Stimulated activated CD8-positive, alpha-beta memory T cell treated with anti-CD3 and anti-CD28 coated beads, Interleukin-7, amount 100 ng/mL, for 4 hours (primary cell): ENCODE results near the gene GJB1.
"Not testable (repeated sequence)": the region's sequence is repeated elsewhere in the genome, so short reads cannot be mapped to it uniquely, and the experiment has no call there.

Experiments used
- DNase-seq, 2 donors: peaks; one replicate each; pipeline ENCODE4 v3.0.0-alpha.2; 2020; ENCODE audit warnings: low read depth in 2 of 2

GJB1 gene

DNA sequence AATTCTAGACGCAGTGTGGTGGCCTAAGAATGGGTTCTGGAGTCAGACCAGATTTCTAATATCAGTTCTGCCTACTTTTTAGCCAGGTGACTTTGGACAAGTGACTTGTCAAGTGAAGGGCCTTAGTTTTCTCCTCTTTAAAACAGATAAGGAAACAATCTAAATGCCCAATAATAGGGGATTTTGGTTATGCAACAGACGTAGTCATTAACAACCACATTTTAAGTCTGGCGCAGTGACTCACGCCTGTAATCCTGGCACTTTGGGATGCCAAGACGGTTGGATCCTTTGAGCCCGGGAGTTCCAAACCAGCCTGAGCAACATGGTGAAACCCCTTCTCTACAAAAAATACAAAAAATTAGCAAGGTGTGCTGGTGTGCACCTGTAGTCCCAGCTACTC, 33.0 kb downstream of the GJB1 start:
- no peak for DNase-seq

DNA sequence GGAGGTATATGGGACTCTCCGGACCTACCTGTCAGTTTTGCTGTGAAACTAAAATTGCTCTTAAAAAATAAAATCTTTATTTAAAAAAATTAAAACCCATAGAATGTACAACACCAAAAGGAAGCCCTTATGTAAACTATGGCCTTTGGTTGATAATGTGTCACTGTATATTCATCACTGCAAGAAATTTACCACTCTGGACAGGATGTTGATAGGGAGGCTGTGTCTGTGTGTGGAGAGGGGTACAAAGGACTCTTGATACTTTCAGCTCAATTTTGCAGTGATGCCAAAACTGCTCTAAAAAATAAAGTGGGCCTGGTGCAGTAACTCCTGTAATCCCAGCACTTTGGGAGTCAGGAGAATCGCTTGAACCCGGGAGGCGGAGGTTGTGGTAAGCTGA, 33.8 kb downstream of the GJB1 start:
- no peak for DNase-seq

DNA sequence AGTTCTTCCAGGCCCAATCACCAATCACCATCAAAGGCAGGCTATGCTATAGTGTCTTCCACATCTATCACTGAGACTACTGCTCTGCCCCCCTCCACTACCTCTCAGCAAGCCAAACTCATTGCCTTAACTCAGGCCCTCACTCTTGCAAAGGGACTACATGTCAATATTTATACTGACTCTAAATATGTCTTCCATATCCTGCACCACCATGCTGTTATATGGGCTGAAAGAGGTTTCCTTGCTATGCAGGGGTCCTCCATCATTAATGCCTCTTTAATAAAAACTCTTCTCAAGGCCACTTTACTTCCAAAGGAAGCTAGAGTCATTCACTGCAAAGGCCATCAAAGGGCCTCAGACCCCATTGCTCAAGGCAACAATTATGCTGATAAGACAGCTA, 45.6 kb downstream of the GJB1 start:
- not testable (repeated sequence) for DNase-seq

DNA sequence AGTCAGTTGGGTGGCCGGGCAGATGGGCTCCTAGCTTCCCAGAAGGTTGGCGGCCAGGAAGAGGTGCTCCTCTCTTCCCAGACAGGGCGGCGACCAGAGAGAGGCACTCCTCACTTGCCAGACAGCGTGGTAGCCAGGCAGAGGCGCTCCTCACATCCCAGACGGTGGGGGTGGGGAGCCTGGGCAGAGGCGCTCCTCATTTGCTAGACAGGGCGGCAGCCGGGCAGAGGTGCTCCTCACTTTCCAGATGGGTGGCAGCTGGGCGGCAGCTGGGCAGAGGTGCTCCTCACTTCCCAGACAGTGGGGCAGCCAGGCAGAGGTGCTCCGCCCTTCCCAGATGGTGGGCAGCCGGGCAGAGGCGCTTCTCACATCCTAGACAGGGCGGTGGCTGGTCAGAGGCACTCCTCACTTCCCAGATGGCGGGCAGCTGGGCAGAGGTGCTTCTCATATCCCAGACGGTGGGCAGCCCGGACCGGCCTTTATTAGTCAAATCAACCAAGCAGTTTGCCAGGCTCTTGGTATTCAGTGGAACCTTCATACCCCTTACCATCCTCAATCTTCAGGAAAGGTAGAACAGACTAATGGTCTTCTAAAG, 46.9 kb downstream of the GJB1 start:
- DNase-seq, result no peak

DNA sequence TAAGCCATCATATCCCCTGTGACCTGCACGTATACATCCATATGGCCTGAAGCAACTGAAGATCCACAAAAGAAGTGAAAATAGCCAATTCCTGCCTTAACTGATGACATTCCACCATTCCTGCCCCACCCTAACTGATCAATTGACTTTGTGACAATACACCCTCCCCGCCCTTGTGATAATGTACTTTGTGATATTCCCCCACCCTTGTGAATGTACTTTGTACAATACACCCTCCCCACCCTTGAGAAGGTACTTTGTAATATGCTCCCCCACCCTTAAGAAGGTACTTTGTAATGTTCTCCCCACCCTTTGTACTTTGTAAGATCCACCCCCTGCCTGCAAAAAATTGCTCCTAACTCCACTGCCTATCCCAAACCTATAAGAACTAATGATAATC, 49.3 kb downstream of the GJB1 start:
- DNase-seq, result not testable (repeated sequence)
